A673 (cell line): ENCODE results near the gene USPL1. TPM values are rescaled to one million over a fixed set of nuclear protein-coding genes. Genes with fewer than 3 reads are reported as not detected.

Experiments
- BruUV-seq: library from RNA; stranded (reverse); fragments of 400-500 nt; replicated peaks from 2 replicates; lab custom pipeline; 2021; lab: Mats Ljungman, UMichigan
- CTCF ChIA-PET: fragments of 300-600 bp; sonication (Branson Sonifier 250); formaldehyde crosslinking; loops from one replicate; lab custom pipeline; 2022; ENCODE audit warnings: antibody characterized with exemption; lab: Charles Lee
- POLR2A ChIA-PET: fragments of 300-600 bp; sonication (Branson Sonifier 250); formaldehyde crosslinking; loops from one replicate; lab custom pipeline; 2022; ENCODE audit warnings: antibody characterized with exemption; ENCODE audit not compliant: low non-redundant PET; lab: Charles Lee
- DNase-seq: peaks from one replicate; pipeline ENCODE4 v3.0.0-alpha.2; 2015; ENCODE audit warnings: low spot score
- H3K27ac ChIP-seq: fragments of 200-600 bp; sonication (generic); 2 replicates; pipeline ENCODE4 v1.5.1; 2016; ENCODE audit warnings: mixed run types, low read depth, mild to moderate bottlenecking, mixed read lengths, antibody characterized with exemption, low read length; ENCODE audit not compliant: poor library complexity, severe bottlenecking
- H3K27me3 ChIP-seq: fragments of 200-600 bp; sonication (generic); replicated peaks from 2 replicates; pipeline ENCODE4 v1.6.1; 2017; ENCODE audit warnings: mixed run types, low read depth, mild to moderate bottlenecking, mixed read lengths, antibody characterized with exemption, low read length; ENCODE audit not compliant: insufficient read depth, poor library complexity
- H3K36me3 ChIP-seq: fragments of 200-600 bp; sonication (generic); 2 replicates; pipeline ENCODE4 v1.6.1; 2016; ENCODE audit warnings: mixed run types, mild to moderate bottlenecking, mixed read lengths, antibody characterized with exemption, low read length; ENCODE audit not compliant: insufficient read depth, poor library complexity, severe bottlenecking
- H3K4me1 ChIP-seq: fragments of 200-600 bp; sonication (generic); 2 replicates; pipeline ENCODE4 v1.6.1; 2017; ENCODE audit warnings: mixed run types, mild to moderate bottlenecking, mixed read lengths, antibody characterized with exemption, low read length; ENCODE audit not compliant: insufficient read depth, poor library complexity, severe bottlenecking
- H3K4me3 ChIP-seq: fragments of 200-600 bp; sonication (generic); 2 replicates; pipeline ENCODE4 v1.5.1; 2016; ENCODE audit warnings: low read depth, mixed run types, mild to moderate bottlenecking, mixed read lengths, low read length; ENCODE audit not compliant: poor library complexity, severe bottlenecking
- H3K9me3 ChIP-seq: fragments of 200-600 bp; sonication (generic); 2 replicates; pipeline ENCODE4 v1.6.1; 2016; ENCODE audit warnings: mixed run types, low read depth, mild to moderate bottlenecking, mixed read lengths, antibody characterized with exemption, low read length; ENCODE audit not compliant: poor library complexity, severe bottlenecking
- EZH2 ChIP-seq: fragments of 200-600 bp; sonication (generic); IDR thresholded peaks from 2 replicates; pipeline ENCODE4 v1.6.1; 2017; ENCODE audit warnings: borderline replicate concordance, low read depth, mild to moderate bottlenecking, mixed read lengths, antibody characterized with exemption, low read length; ENCODE audit not compliant: poor library complexity, severe bottlenecking
- intact Hi-C: fragments of 100-400 bp; cut with micrococcal nuclease; formaldehyde crosslinking; loops from one replicate; pipeline ENCODE4 v1.10.0; 2022; ENCODE audit not compliant: unreplicated experiment
- total RNA-seq: library from RNA; stranded (reverse); gene quantifications from 2 replicates; pipeline ENCODE4 v1.2.3, GENCODE V29; 2021
- TF ChIP-seq, protein P1 (sequence below): fragments of 300-800, 200-600 bp; sonication (generic); conservative IDR thresholded peaks from 2 replicates; pipeline ENCODE4 v1.5.1; 2017; ENCODE audit warnings: low read depth, mild to moderate bottlenecking, antibody characterized with exemption, low read length, moderate library complexity, mixed read lengths

Gene USPL1
- total RNA-seq, 1 experiment from 2014 or later = 28.5 TPM

DNA sequence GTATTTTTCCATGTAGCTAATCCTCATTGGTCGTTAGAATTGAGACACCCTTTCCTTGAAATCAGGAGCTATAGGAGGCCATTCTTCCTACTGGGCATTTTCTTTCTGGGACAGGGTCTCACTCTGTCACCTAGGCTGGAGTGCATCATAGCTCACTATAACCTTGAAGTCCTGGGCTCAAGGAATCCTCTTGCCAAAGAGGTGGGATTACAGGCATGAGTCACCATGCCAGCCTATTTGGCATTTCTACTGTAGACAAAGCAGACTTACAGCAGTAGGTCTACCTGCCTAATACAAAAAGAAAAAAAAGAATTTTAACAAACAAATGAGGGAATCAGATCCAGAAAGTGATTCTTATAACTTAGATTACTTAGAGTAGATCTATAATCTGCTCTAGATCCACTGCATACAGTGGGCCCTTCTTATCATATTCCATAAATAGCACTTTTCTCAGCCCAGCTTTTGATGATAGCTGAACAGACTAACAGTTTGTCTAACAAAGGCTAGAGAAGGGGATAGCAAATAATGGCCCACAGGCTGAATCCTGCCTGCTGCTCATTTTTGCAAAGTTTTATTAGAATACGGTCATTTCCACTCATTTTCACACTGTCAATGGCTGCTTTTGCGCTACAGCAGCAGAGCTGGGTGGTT is 36.7 kb upstream of the USPL1 start:
- H3K4me1 ChIP-seq = peaks cover 23% of the 10 kb centered on the region
- peak; percentile 30 for DNase-seq

DNA sequence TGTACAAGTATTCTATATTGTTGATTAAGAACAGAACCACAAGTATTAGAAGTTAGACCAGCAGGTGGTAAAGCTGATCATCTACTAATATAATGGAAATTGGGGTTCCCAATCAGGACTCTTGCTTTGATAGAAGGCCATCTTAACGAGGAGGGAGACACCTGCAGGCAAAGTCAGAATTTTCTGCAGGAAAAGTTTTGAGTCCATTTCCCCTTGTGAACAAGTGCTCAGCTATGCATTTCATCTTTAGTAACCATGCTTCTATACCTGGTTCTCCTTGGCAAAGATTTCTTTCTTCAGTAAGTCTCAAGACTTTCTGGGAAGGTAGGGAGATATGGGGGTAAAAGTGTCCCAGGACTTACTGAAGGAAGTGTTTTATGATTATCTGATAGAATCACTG is 36.1 kb upstream of the USPL1 start:
- POLR2A ChIA-PET = interaction anchor here (0.7 kb wide), 1 partner anchor 34 kb away, joined by 4 read pairs; no protein-coding TSS in a partner anchor
- peak; percentile 48 for DNase-seq
- BruUV-seq = no TSS peak
- H3K27me3 ChIP-seq = no peaks in the 10 kb centered on the region
- H3K4me3 ChIP-seq = no peak overlapping the region
- CTCF ChIA-PET = interaction anchor here (1.0 to 1.5 kb wide), 2 partner anchors 449 to 469 kb away, joined by 4 to 7 read pairs; no protein-coding TSS in a partner anchor
- no peak overlapping the region for H3K27ac ChIP-seq
- H3K9me3 ChIP-seq = no peaks in the 10 kb centered on the region
- H3K4me1 ChIP-seq = peaks cover 17% of the 10 kb centered on the region
- no peaks in the 10 kb centered on the region for H3K36me3 ChIP-seq
- TF ChIP-seq EZH2 = no peak
- TF ChIP-seq, protein P1, sequence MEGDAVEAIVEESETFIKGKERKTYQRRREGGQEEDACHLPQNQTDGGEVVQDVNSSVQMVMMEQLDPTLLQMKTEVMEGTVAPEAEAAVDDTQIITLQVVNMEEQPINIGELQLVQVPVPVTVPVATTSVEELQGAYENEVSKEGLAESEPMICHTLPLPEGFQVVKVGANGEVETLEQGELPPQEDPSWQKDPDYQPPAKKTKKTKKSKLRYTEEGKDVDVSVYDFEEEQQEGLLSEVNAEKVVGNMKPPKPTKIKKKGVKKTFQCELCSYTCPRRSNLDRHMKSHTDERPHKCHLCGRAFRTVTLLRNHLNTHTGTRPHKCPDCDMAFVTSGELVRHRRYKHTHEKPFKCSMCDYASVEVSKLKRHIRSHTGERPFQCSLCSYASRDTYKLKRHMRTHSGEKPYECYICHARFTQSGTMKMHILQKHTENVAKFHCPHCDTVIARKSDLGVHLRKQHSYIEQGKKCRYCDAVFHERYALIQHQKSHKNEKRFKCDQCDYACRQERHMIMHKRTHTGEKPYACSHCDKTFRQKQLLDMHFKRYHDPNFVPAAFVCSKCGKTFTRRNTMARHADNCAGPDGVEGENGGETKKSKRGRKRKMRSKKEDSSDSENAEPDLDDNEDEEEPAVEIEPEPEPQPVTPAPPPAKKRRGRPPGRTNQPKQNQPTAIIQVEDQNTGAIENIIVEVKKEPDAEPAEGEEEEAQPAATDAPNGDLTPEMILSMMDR = peak; percentile 60
- intact Hi-C loops = no loop called here

More for the DNA sequence above, 36.7 kb upstream of the USPL1 start:
- no TSS peak for BruUV-seq
- Histone ChIP-seq H3K36me3 (no peaks in the 10 kb centered on the region), H3K9me3 (no peaks in the 10 kb centered on the region), H3K4me3 (no peak overlapping the region), H3K27ac (no peak overlapping the region), H3K27me3 (no peaks in the 10 kb centered on the region)
- ChIA-PET POLR2A (interaction anchor here (0.6 to 0.7 kb wide), 2 partner anchors 35 to 116 kb away, joined by 3 to 4 read pairs; no protein-coding TSS in a partner anchor), CTCF (interaction anchor here (1.0 to 1.5 kb wide), 2 partner anchors 448 to 468 kb away, joined by 4 to 7 read pairs; no protein-coding TSS in a partner anchor)
- TF ChIP-seq EZH2 = no peak
- TF ChIP-seq, protein P1 = no peak
- intact Hi-C loops = no loop called here

DNA sequence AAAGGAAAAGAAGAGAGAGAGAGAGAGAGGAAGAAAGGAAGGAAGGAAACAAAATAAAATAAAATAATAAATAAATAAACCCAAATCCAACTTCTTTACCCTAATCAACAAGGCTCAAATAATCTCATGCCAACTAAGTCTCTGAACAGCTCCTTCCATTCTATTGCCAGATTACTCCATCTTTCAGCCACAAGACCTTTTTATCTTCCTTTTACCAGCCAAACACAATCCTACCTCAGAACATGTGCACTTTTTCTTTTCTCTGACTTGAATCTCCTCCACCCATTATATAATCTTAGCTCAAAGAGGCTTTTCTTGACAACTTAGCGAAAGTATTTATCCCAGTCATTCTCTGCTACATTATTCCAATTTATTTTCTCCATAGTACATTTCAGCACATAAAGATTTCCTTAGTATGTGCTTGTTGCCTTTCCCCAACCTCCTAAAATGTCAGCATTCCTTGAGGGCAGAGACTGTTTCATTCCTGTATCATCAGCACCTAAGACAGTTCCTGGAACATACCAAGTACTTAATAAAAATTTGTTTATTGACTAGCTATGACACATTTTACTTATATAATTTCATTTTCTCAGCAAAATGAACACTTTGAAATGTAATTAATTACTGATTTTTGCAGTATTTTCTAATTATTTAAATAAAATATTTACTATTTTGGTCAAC is 33.5 kb upstream of the USPL1 start:
- no peaks in the 10 kb centered on the region for H3K27me3 ChIP-seq
- ChIA-PET CTCF (no interaction called here), POLR2A (interaction anchor here (0.6 kb wide), 1 partner anchor 142 kb away, joined by 4 read pairs; no protein-coding TSS in a partner anchor)
- intact Hi-C loops = no loop called here
- no peaks in the 10 kb centered on the region for H3K9me3 ChIP-seq
- no peak overlapping the region for H3K27ac ChIP-seq
- no peak overlapping the region for H3K4me3 ChIP-seq
- no TSS peak for BruUV-seq
- peaks cover 12% of the 10 kb centered on the region for H3K4me1 ChIP-seq
- H3K36me3 ChIP-seq = no peaks in the 10 kb centered on the region
- TF ChIP-seq, protein P1 = no peak
- no peak for TF ChIP-seq EZH2
- DNase-seq = no peak
